Activated CD8-positive, alpha-beta memory T cell treated with anti-CD3 and anti-CD28 coated beads, Interleukin-2, amount 10 ng/mL, durations not matched to agents 7 days and 5 days (primary cell): Measurements from ENCODE around the gene SLC30A1. TPM values are rescaled to one million over a fixed set of nuclear protein-coding genes. Genes with fewer than 3 reads are reported as not detected.

Experiments used
- ATAC-seq: fragments of 150-1000 bp; cut with Tn5 transposase; one replicate; pipeline ENCODE4 v1.10.0; 2021; ENCODE audit warnings: moderate library complexity
- CTCF ChIA-PET: fragments of 350-600 bp; sonication (Branson Sonifier 250); formaldehyde crosslinking; loops from one replicate; lab custom pipeline; 2021; ENCODE audit warnings: antibody characterized with exemption; lab: Charles Lee
- DNase-seq: peaks from one replicate; pipeline ENCODE4 v3.0.0-alpha.2; 2020
- H3K27ac Mint-ChIP-seq: one replicate; pipeline ENCODE4 v1.8.0; 2021; ENCODE audit warnings: mild to moderate bottlenecking, mixed read lengths
- H3K27me3 Mint-ChIP-seq: one replicate; pipeline ENCODE4 v1.8.0; 2021; ENCODE audit warnings: mixed read lengths
- H3K36me3 Mint-ChIP-seq: one replicate; pipeline ENCODE4 v1.8.0; 2021; ENCODE audit warnings: mild to moderate bottlenecking, mixed read lengths
- H3K4me1 Mint-ChIP-seq: one replicate; pipeline ENCODE4 v1.8.0; 2021; ENCODE audit warnings: mixed read lengths
- H3K4me3 Mint-ChIP-seq: one replicate; pipeline ENCODE4 v1.8.0; 2021; ENCODE audit warnings: mild to moderate bottlenecking, moderate library complexity, mixed read lengths
- H3K9me3 Mint-ChIP-seq: one replicate; pipeline ENCODE4 v1.8.0; 2022; ENCODE audit warnings: low read depth, mixed read lengths
- total RNA-seq, 2 experiments: library from RNA; stranded (reverse); gene quantifications; one replicate each; pipeline ENCODE4 v1.2.3, GENCODE V29; 2021

The SLC30A1 gene
- total RNA-seq, 2 experiments from 2014 or later = 7.9 to 9.3 TPM

GRCh38 chr1:211614615-211615014, 35.7 kb upstream of the SLC30A1 start:
- peaks cover 15% of the 10 kb centered on the region for H3K4me1 Mint-ChIP-seq
- no peak for DNase-seq
- H3K27me3 Mint-ChIP-seq = no peaks in the 10 kb centered on the region
- no peaks in the 10 kb centered on the region for H3K36me3 Mint-ChIP-seq
- no peak for ATAC-seq
- no peak overlapping the region for H3K4me3 Mint-ChIP-seq
- no peaks in the 10 kb centered on the region for H3K9me3 Mint-ChIP-seq
- CTCF ChIA-PET = interaction anchor here (2.4 kb wide), 1 partner anchor 12 kb away, joined by 5 read pairs; no protein-coding TSS in a partner anchor
- no peak overlapping the region for H3K27ac Mint-ChIP-seq

- DNase-seq = no peak
- H3K4me1 Mint-ChIP-seq = peaks cover 15% of the 10 kb centered on the region
- no peaks in the 10 kb centered on the region for H3K9me3 Mint-ChIP-seq
- CTCF ChIA-PET = interaction anchor here (1.5 kb wide), 1 partner anchor 11 kb away, joined by 5 read pairs; no protein-coding TSS in a partner anchor
- no peak overlapping the region for H3K4me3 Mint-ChIP-seq
- no peaks in the 10 kb centered on the region for H3K27me3 Mint-ChIP-seq
- no peak for ATAC-seq
- H3K27ac Mint-ChIP-seq = no peak overlapping the region
- H3K36me3 Mint-ChIP-seq = no peaks in the 10 kb centered on the region
Measured at GRCh38 chr1:211613951-211614350, 35.0 kb upstream of the SLC30A1 start.

GRCh38 chr1:211613108-211613947, 34.4 kb upstream of the SLC30A1 start:
- no peak for DNase-seq
- Mint-ChIP-seq H3K9me3 (no peaks in the 10 kb centered on the region), H3K4me1 (peaks cover 15% of the 10 kb centered on the region), H3K27ac (no peak overlapping the region), H3K4me3 (no peak overlapping the region), H3K27me3 (no peaks in the 10 kb centered on the region), H3K36me3 (no peaks in the 10 kb centered on the region)
- peak; percentile 53 for ATAC-seq
- CTCF ChIA-PET = interaction anchor here (0.6 to 1.5 kb wide), 2 partner anchors 12 to 878 kb away, joined by 4 to 5 read pairs; no protein-coding TSS in a partner anchor

GRCh38 chr1:211612786-211613107, 33.8 kb upstream of the SLC30A1 start:
- no peak overlapping the region for H3K27ac Mint-ChIP-seq
- H3K36me3 Mint-ChIP-seq = no peaks in the 10 kb centered on the region
- ATAC-seq = no peak
- DNase-seq = no peak
- H3K4me1 Mint-ChIP-seq = peaks cover 18% of the 10 kb centered on the region
- no peaks in the 10 kb centered on the region for H3K9me3 Mint-ChIP-seq
- CTCF ChIA-PET = interaction anchor here (0.6 to 1.5 kb wide), 2 partner anchors 12 to 879 kb away, joined by 4 to 5 read pairs; no protein-coding TSS in a partner anchor
- no peaks in the 10 kb centered on the region for H3K27me3 Mint-ChIP-seq
- H3K4me3 Mint-ChIP-seq = no peak overlapping the region

GRCh38 chr1:211611818-211612217, 32.9 kb upstream of the SLC30A1 start:
- H3K4me3 Mint-ChIP-seq = no peak overlapping the region
- ATAC-seq (no peak), DNase-seq (no peak)
- CTCF ChIA-PET = no interaction called here
- H3K36me3 Mint-ChIP-seq = no peaks in the 10 kb centered on the region
- H3K27me3 Mint-ChIP-seq = no peaks in the 10 kb centered on the region
- H3K9me3 Mint-ChIP-seq = no peaks in the 10 kb centered on the region
- peaks cover 25% of the 10 kb centered on the region for H3K4me1 Mint-ChIP-seq
- H3K27ac Mint-ChIP-seq = no peak overlapping the region

GRCh38 chr1:211610779-211611556, 32.0 kb upstream of the SLC30A1 start:
- Mint-ChIP-seq H3K27me3 (peaks cover 2% of the 10 kb centered on the region), H3K36me3 (no peaks in the 10 kb centered on the region), H3K9me3 (no peaks in the 10 kb centered on the region), H3K4me3 (no peak overlapping the region), H3K4me1 (peaks cover 28% of the 10 kb centered on the region), H3K27ac (no peak overlapping the region)
- CTCF ChIA-PET = interaction anchor here (0.9 kb wide), 1 partner anchor 8 kb away, joined by 3 read pairs; no protein-coding TSS in a partner anchor
- ATAC-seq (no peak), DNase-seq (no peak)

GRCh38 chr1:211609120-211610024, 30.4 kb upstream of the SLC30A1 start:
- H3K4me1 Mint-ChIP-seq = peaks cover 24% of the 10 kb centered on the region
- CTCF ChIA-PET = no interaction called here
- H3K27ac Mint-ChIP-seq = no peak overlapping the region
- H3K36me3 Mint-ChIP-seq = no peaks in the 10 kb centered on the region
- DNase-seq = no peak
- no peak for ATAC-seq
- no peaks in the 10 kb centered on the region for H3K9me3 Mint-ChIP-seq
- H3K27me3 Mint-ChIP-seq = peaks cover 7% of the 10 kb centered on the region
- no peak overlapping the region for H3K4me3 Mint-ChIP-seq

GRCh38 chr1:211607754-211608473, 29.0 kb upstream of the SLC30A1 start:
- H3K4me3 Mint-ChIP-seq = no peak overlapping the region
- DNase-seq (no peak), ATAC-seq (no peak)
- CTCF ChIA-PET = interaction anchor here (1.2 kb wide), 1 partner anchor 95 kb away, joined by 3 read pairs; no protein-coding TSS in a partner anchor
- no peaks in the 10 kb centered on the region for H3K36me3 Mint-ChIP-seq
- H3K27ac Mint-ChIP-seq = no peak overlapping the region
- H3K27me3 Mint-ChIP-seq = peaks cover 9% of the 10 kb centered on the region
- peaks cover 17% of the 10 kb centered on the region for H3K4me1 Mint-ChIP-seq
- H3K9me3 Mint-ChIP-seq = no peaks in the 10 kb centered on the region

- H3K27ac Mint-ChIP-seq = peak overlapping the region; percentile 74
- H3K27me3 Mint-ChIP-seq = peaks cover 15% of the 10 kb centered on the region
- peak; percentile 53 for ATAC-seq
- DNase-seq = no peak
- no peaks in the 10 kb centered on the region for H3K36me3 Mint-ChIP-seq
- H3K9me3 Mint-ChIP-seq = no peaks in the 10 kb centered on the region
- CTCF ChIA-PET = interaction anchor here (0.8 to 1.4 kb wide), 3 partner anchors 28 to 131 kb away, joined by 3 to 6 read pairs (median 3); partner anchors contain the start of gene SLC30A1
- peaks cover 15% of the 10 kb centered on the region for H3K4me1 Mint-ChIP-seq
- peak overlapping the region; percentile 36 for H3K4me3 Mint-ChIP-seq
Measured at GRCh38 chr1:211606914-211607753, 28.2 kb upstream of the SLC30A1 start.

GRCh38 chr1:211606332-211606913, 27.5 kb upstream of the SLC30A1 start:
- peak overlapping the region; percentile 37 for H3K27ac Mint-ChIP-seq
- H3K9me3 Mint-ChIP-seq = no peaks in the 10 kb centered on the region
- DNase-seq (no peak), ATAC-seq (peak; percentile 42)
- CTCF ChIA-PET = interaction anchor here (0.8 to 1.4 kb wide), 3 partner anchors 28 to 130 kb away, joined by 3 to 6 read pairs (median 3); partner anchors contain the start of gene SLC30A1
- peaks cover 15% of the 10 kb centered on the region for H3K27me3 Mint-ChIP-seq
- no peaks in the 10 kb centered on the region for H3K36me3 Mint-ChIP-seq
- H3K4me1 Mint-ChIP-seq = peaks cover 13% of the 10 kb centered on the region
- peak overlapping the region; percentile 36 for H3K4me3 Mint-ChIP-seq

- no peak for ATAC-seq
- no peak overlapping the region for H3K27ac Mint-ChIP-seq
- H3K27me3 Mint-ChIP-seq = peaks cover 15% of the 10 kb centered on the region
- peaks cover 13% of the 10 kb centered on the region for H3K4me1 Mint-ChIP-seq
- H3K4me3 Mint-ChIP-seq = peak overlapping the region; percentile 20
- no peaks in the 10 kb centered on the region for H3K36me3 Mint-ChIP-seq
- DNase-seq = no peak
- CTCF ChIA-PET = interaction anchor here (1.2 to 1.4 kb wide), 2 partner anchors 27 to 130 kb away, joined by 3 to 6 read pairs; partner anchors contain the start of gene SLC30A1
- no peaks in the 10 kb centered on the region for H3K9me3 Mint-ChIP-seq
Measured at GRCh38 chr1:211605603-211606331, 26.8 kb upstream of the SLC30A1 start.
